Gastrocnemius medialis (tissue), 4 donors: Measurements from ENCODE around the gene AOC1.

ENCODE experiments used
- POLR2A ChIP-seq, 2 donors: fragments of 450-650 bp; IDR thresholded peaks; one replicate each; pipeline ENCODE4 v1.6.1; 2017; ENCODE audit warnings: antibody characterized with exemption in 2 of 2, mild to moderate bottlenecking in 2 of 2, moderate library complexity in 2 of 2
- TF ChIP-seq, protein P1 (sequence below), 5 experiments: fragments of 450-650 bp in 3 of 5; fragments of 200-600 bp in 2 of 5; sonication (generic) in 2 of 5; IDR thresholded peaks in 4 of 5; conservative IDR thresholded peaks in 1 of 5; 1 replicate in 4 of 5; 2 replicates in 1 of 5; pipeline ENCODE4 v1.5.1; 2016 to 2019; ENCODE audit warnings: antibody characterized with exemption in 5 of 5, mild to moderate bottlenecking in 3 of 5, moderate library complexity in 3 of 5

DNA sequence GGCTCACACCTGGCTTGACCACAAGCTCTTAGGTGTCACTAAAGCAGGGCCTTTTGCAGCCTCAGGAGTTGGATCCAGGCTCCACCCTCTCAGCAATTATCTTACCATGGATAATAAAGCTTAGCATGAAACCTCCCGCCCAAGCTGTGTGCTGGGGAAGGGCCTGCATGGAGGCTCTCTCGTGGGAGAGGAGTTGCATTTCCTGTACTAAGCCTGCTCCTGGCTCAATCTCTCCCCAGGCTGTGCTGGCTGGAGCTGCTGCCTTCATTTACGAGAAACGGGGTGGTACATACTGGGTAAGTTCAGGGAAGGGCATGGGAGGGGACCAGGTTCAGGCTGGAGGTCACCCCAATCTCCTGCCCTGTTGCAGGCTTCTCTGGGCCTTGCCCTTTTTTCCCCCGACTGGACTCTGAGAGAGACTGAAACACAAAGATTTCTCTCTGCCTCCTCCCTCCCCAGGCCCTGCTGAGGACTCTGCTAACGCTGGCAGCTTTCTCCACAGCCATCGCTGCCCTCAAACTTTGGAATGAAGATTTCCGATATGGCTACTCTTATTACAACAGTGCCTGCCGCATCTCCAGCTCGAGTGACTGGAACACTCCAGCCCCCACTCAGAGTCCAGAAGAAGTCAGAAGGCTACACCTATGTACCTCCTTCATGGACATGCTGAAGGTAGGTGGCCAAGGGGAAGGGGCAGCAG lies 49.0 kb upstream of the AOC1 start:
- no peak for TF ChIP-seq POLR2A (IDR thresholded peaks at IDR 0.05)
- TF ChIP-seq, protein P1, sequence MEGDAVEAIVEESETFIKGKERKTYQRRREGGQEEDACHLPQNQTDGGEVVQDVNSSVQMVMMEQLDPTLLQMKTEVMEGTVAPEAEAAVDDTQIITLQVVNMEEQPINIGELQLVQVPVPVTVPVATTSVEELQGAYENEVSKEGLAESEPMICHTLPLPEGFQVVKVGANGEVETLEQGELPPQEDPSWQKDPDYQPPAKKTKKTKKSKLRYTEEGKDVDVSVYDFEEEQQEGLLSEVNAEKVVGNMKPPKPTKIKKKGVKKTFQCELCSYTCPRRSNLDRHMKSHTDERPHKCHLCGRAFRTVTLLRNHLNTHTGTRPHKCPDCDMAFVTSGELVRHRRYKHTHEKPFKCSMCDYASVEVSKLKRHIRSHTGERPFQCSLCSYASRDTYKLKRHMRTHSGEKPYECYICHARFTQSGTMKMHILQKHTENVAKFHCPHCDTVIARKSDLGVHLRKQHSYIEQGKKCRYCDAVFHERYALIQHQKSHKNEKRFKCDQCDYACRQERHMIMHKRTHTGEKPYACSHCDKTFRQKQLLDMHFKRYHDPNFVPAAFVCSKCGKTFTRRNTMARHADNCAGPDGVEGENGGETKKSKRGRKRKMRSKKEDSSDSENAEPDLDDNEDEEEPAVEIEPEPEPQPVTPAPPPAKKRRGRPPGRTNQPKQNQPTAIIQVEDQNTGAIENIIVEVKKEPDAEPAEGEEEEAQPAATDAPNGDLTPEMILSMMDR (IDR thresholded peaks at IDR 0.05 in 4 of 5, conservative IDR thresholded peaks at IDR 0.05 in 1 of 5), result no peak
